T-cell (primary cell): ENCODE results near the gene STRA6. TPM values are rescaled to one million over a fixed set of nuclear protein-coding genes. Genes with fewer than 3 reads are reported as not detected.

Experiments
- ATAC-seq, 4 experiments: fragments of 200-7000 bp in 3 of 4; fragments of 150-1000 bp in 1 of 4; cut with Tn5 transposase; replicated peaks in 1 of 4; 1 replicate in 3 of 4; 2 replicates in 1 of 4; pipeline ENCODE4 v1.10.0; 2021; ENCODE audit warnings: moderate library complexity in 3 of 4, mild to moderate bottlenecking in 2 of 4, moderate number of reproducible peaks in 1 of 4
- CTCF ChIA-PET, 2 donors: fragments of 300-600 bp; sonication (Branson Sonifier 250); formaldehyde crosslinking; loops; one replicate each; lab custom pipeline; 2022; ENCODE audit warnings: antibody characterized with exemption in 2 of 2; lab: Charles Lee
- POLR2A ChIA-PET, 2 donors: fragments of 300-600 bp; sonication (Branson Sonifier 250); formaldehyde crosslinking; loops; one replicate each; lab custom pipeline; 2022; ENCODE audit warnings: antibody characterized with exemption in 2 of 2; lab: Charles Lee
- DNase-seq, 35 experiments: peaks; one replicate each; pipeline versions ENCODE4 v3.0.0 to v3.0.0-alpha.2; 2013 to 2023
- H3K27ac ChIP-seq: one replicate; pipeline ENCODE4 v1.5.1; 2013; ENCODE audit warnings: low read length
- H3K27me3 ChIP-seq, 2 experiments: replicated peaks in 1 of 2; 1 replicate in 1 of 2; 2 replicates in 1 of 2; pipeline versions ENCODE4 v1.6.1 to v1.7.0; 2013; ENCODE audit warnings: low read length in 1 of 2, mixed read lengths in 1 of 2; ENCODE audit not compliant: control insufficient read depth in 2 of 2, insufficient read depth in 2 of 2; ENCODE audit errors: extremely low read depth in 1 of 2
- H3K36me3 ChIP-seq, 2 donors: 1 replicate in 1 of 2; 2 replicates in 1 of 2; pipeline versions ENCODE4 v1.6.1 to v1.7.0; 2013; ENCODE audit warnings: low read length in 1 of 2; ENCODE audit not compliant: control insufficient read depth in 2 of 2, insufficient read depth in 1 of 2; ENCODE audit errors: extremely low read depth in 1 of 2
- H3K4me1 ChIP-seq, 2 experiments: 1 replicate in 1 of 2; 2 replicates in 1 of 2; pipeline versions ENCODE4 v1.6.1 to v1.7.0; 2013; ENCODE audit warnings: low read length in 2 of 2, mixed read lengths in 1 of 2; ENCODE audit not compliant: insufficient read depth in 2 of 2, control insufficient read depth in 1 of 2; ENCODE audit errors: extremely low read depth in 1 of 2
- H3K4me3 ChIP-seq, 2 donors: 1 replicate in 1 of 2; 2 replicates in 1 of 2; pipeline versions ENCODE4 v1.5.1 to v1.7.0; 2013; ENCODE audit warnings: mild to moderate bottlenecking in 2 of 2, low read length in 1 of 2, moderate library complexity in 1 of 2; ENCODE audit not compliant: control insufficient read depth in 1 of 2; ENCODE audit errors: extremely low read depth in 1 of 2
- H3K9me3 ChIP-seq: 2 replicates; pipeline ENCODE4 v1.7.0; 2013
- H3K27ac Mint-ChIP-seq, 2 donors: one replicate each; pipeline ENCODE4 v1.8.0; 2020 to 2021; ENCODE audit warnings: mild to moderate bottlenecking in 2 of 2, mixed read lengths in 2 of 2
- H3K27me3 Mint-ChIP-seq, 2 donors: one replicate each; pipeline ENCODE4 v1.8.0; 2021 to 2022; ENCODE audit warnings: mixed read lengths in 2 of 2
- H3K36me3 Mint-ChIP-seq: one replicate; pipeline ENCODE4 v1.8.0; 2021; ENCODE audit warnings: mixed read lengths
- H3K4me1 Mint-ChIP-seq, 3 donors: one replicate each; pipeline ENCODE4 v1.8.0; 2020 to 2022; ENCODE audit warnings: mixed read lengths in 3 of 3, mild to moderate bottlenecking in 1 of 3
- H3K4me3 Mint-ChIP-seq, 3 donors: one replicate each; pipeline ENCODE4 v1.8.0; 2020 to 2022; ENCODE audit warnings: mild to moderate bottlenecking in 3 of 3, mixed read lengths in 3 of 3, moderate library complexity in 3 of 3
- H3K9me3 Mint-ChIP-seq, 3 donors: one replicate each; pipeline ENCODE4 v1.8.0; 2020 to 2022; ENCODE audit warnings: mixed read lengths in 3 of 3
- WGBS: methylation state at CpG from one replicate; pipeline ENCODE4 v1.1.5; 2013; ENCODE audit warnings: missing lambda C conversion rate; ENCODE audit not compliant: insufficient coverage; 5-methylcytosine and 5-hydroxymethylcytosine counted together
- total RNA-seq, 35 experiments: library from RNA in 6 of 35; stranded (reverse) in 6 of 35; fragments of 120-200 nt in 1 of 35; gene quantifications; one replicate each; pipeline versions ENCODE4 v1.2.1 to v1.2.4 and lab custom pipeline; 2013 to 2026

Gene STRA6
- total RNA-seq, 5 donors from 2014 or later (not counting 1 experiment from before 2014, with no cell fraction given) = not detected

GRCh38 chr15:74214324-74215021 is 11.9 kb upstream of the STRA6 start:
- no peaks in the 10 kb centered on the region for H3K4me1 ChIP-seq
- no peak overlapping the region for H3K4me3 ChIP-seq
- WGBS = 83% methylated on average over 2 of the region's 6 CpGs
- no peaks in the 10 kb centered on the region for H3K36me3 ChIP-seq
- DNase-seq = no peak
- Mint-ChIP-seq H3K27me3 (peaks cover 3 to 18% of the 10 kb centered on the region in 2 donors), H3K9me3 (no peaks in the 10 kb centered on the region), H3K4me1 (no peaks in the 10 kb centered on the region), H3K4me3 (no peak overlapping the region), H3K27ac (no peak overlapping the region), H3K36me3 (no peaks in the 10 kb centered on the region)
- H3K27me3 ChIP-seq = peaks cover 0 to 30% of the 10 kb centered on the region in 2 experiments
- ATAC-seq = no peak
- ChIA-PET CTCF (no interaction called here), POLR2A (no interaction called here)
- H3K27ac ChIP-seq = no peak overlapping the region
- H3K9me3 ChIP-seq = no peaks in the 10 kb centered on the region

DNA sequence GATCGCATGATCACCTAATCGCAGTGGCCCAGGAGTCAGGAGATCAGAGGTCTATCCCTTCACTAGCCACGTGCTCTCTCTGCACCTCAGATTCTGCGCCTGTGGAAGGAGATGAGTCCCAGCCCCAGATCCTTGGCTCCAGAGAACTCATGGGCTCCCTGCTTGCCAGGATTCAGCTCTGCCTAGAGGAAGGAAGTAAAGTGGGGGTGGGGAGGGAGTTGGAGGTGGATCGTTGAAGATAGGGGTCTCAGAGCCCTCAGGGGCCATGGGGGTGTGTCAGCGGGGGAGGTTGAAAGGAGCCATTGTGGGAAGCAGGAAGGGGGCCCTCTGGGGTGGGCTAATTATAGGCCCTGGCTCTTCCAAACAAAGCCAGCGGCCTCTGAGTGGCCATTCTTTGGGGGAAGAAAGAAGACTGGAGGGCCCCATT is 11.3 kb upstream of the STRA6 start:
- Mint-ChIP-seq H3K4me1 (no peaks in the 10 kb centered on the region), H3K27me3 (peaks cover 0 to 20% of the 10 kb centered on the region in 2 donors), H3K9me3 (no peaks in the 10 kb centered on the region), H3K4me3 (no peak overlapping the region), H3K36me3 (no peaks in the 10 kb centered on the region), H3K27ac (no peak overlapping the region)
- ATAC-seq = no peak
- no peak overlapping the region for H3K4me3 ChIP-seq
- H3K9me3 ChIP-seq = no peaks in the 10 kb centered on the region
- H3K36me3 ChIP-seq = no peaks in the 10 kb centered on the region
- POLR2A ChIA-PET = no interaction called here
- 82% methylated on average over 2 of the region's 7 CpGs for WGBS
- no peaks in the 10 kb centered on the region for H3K4me1 ChIP-seq
- DNase-seq = no peak
- H3K27ac ChIP-seq = no peak overlapping the region
- CTCF ChIA-PET = no interaction called here
- H3K27me3 ChIP-seq = peaks cover 0 to 33% of the 10 kb centered on the region in 2 experiments

DNA sequence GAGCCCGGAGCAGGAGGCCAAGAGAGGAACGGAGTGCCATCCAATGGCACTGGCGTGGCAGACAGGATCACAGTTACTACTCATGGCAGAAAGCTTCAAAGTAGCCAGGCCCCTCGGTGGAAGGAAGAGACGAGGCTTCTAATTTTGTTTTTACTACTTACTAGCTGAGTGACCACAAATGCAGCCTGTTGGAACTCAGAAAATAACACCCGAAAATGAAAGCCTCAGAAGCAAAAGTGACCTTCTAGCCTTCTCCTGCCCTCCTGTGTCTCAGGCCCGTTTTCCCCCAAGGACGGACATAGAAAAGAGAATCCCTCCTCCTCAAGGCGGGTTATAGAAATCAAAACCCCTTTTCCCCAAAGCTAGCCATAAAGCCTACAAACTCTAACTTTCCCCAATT is 9.9 kb upstream of the STRA6 start:
- 79% methylated on average over 8 of the region's 9 CpGs for WGBS
- POLR2A ChIA-PET = no interaction called here

DNA sequence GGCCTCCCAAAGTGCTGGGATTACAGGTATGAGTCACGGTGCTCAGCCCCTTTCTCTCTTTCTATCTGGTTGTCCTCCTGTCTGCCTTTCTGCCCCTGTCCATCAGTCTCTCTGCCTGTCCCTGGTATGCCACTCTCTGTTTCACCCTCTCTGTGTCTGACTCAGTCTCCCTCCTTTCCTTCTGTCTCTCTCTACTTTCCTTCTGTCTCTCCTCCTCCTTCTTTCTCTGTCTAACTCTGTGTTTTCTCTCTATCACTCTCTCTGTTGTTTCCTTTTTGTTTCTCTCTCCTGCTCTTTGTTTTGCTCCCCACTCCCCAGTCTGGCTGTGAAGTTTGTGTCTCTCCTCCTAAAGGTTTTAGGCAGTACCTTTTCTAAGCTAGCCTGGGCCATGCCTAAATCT is 9.1 kb upstream of the STRA6 start:
- Histone ChIP-seq H3K9me3 (no peaks in the 10 kb centered on the region), H3K4me1 (no peaks in the 10 kb centered on the region), H3K4me3 (no peak overlapping the region), H3K27ac (no peak overlapping the region), H3K27me3 (peaks cover 0 to 44% of the 10 kb centered on the region in 2 experiments), H3K36me3 (no peaks in the 10 kb centered on the region)
- no peak for ATAC-seq
- Mint-ChIP-seq H3K36me3 (no peaks in the 10 kb centered on the region), H3K27me3 (peaks cover 6 to 32% of the 10 kb centered on the region in 2 donors), H3K27ac (no peak overlapping the region), H3K9me3 (no peaks in the 10 kb centered on the region), H3K4me1 (no peaks in the 10 kb centered on the region), H3K4me3 (no peak overlapping the region)
- 100% methylated on average over 1 of the region's 1 CpG for WGBS
- DNase-seq = no peak
- ChIA-PET POLR2A (no interaction called here), CTCF (no interaction called here)

More for the DNA sequence above, 9.9 kb upstream of the STRA6 start:
- CTCF ChIA-PET = no interaction called here
- Mint-ChIP-seq H3K4me1 (no peaks in the 10 kb centered on the region), H3K27me3 (peaks cover 6 to 28% of the 10 kb centered on the region in 2 donors), H3K4me3 (no peak overlapping the region), H3K36me3 (no peaks in the 10 kb centered on the region), H3K27ac (no peak overlapping the region), H3K9me3 (no peaks in the 10 kb centered on the region)
- Histone ChIP-seq H3K27me3 (peaks cover 0 to 39% of the 10 kb centered on the region in 2 experiments), H3K4me1 (no peaks in the 10 kb centered on the region), H3K4me3 (no peak overlapping the region), H3K27ac (no peak overlapping the region), H3K9me3 (no peaks in the 10 kb centered on the region), H3K36me3 (no peaks in the 10 kb centered on the region)
- ATAC-seq (no peak), DNase-seq (no peak)

DNA sequence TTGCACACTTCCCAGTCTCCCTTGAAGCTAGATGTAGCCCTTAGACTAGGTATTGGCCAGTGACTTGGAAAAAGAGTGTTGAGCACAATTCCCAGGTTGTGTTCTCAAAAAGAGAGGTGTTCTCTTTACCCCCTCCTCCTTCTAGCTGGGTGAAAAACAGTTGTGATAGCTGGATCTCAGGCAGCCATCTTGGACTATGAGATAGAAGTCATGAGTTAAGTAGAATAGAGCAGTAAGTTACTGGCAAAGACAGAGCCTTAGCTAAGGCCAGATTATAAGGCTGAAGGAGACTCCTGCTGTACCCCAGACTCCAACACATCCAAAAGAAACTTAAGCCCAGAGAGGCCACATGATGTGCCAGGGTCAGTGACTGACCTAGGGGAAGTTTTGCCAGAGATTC is 8.1 kb upstream of the STRA6 start:
- Histone ChIP-seq H3K9me3 (no peaks in the 10 kb centered on the region), H3K4me3 (no peak overlapping the region), H3K36me3 (no peaks in the 10 kb centered on the region), H3K4me1 (no peaks in the 10 kb centered on the region), H3K27me3 (peaks cover 0 to 46% of the 10 kb centered on the region in 2 experiments), H3K27ac (no peak overlapping the region)
- H3K4me3 Mint-ChIP-seq = no peak overlapping the region
- no peaks in the 10 kb centered on the region for H3K9me3 Mint-ChIP-seq
- CTCF ChIA-PET = interaction anchor here in 1 of 2 donors (0.7 kb wide), 1 partner anchor 593 kb away, joined by 3 read pairs; no protein-coding TSS in a partner anchor
- no peak overlapping the region for H3K27ac Mint-ChIP-seq
- DNase-seq (no peak), ATAC-seq (no peak)
- no peaks in the 10 kb centered on the region for H3K36me3 Mint-ChIP-seq
- POLR2A ChIA-PET = no interaction called here
- H3K4me1 Mint-ChIP-seq = no peaks in the 10 kb centered on the region
- H3K27me3 Mint-ChIP-seq = peaks cover 11 to 33% of the 10 kb centered on the region in 2 donors

GRCh38 chr15:74209997-74210671 is 7.5 kb upstream of the STRA6 start:
- ATAC-seq = no peak
- Mint-ChIP-seq H3K27ac (no peak overlapping the region), H3K4me1 (no peaks in the 10 kb centered on the region), H3K9me3 (no peaks in the 10 kb centered on the region), H3K27me3 (peaks cover 11 to 29% of the 10 kb centered on the region in 2 donors), H3K4me3 (no peak overlapping the region), H3K36me3 (no peaks in the 10 kb centered on the region)
- H3K27me3 ChIP-seq = peaks cover 0 to 49% of the 10 kb centered on the region in 2 experiments
- ChIA-PET CTCF (interaction anchor here in 1 of 2 donors (0.7 kb wide), 1 partner anchor 592 kb away, joined by 3 read pairs; no protein-coding TSS in a partner anchor), POLR2A (no interaction called here)
- H3K4me1 ChIP-seq = no peaks in the 10 kb centered on the region
- no peak for DNase-seq
- no peaks in the 10 kb centered on the region for H3K9me3 ChIP-seq
- H3K27ac ChIP-seq = no peak overlapping the region
- no CpG with 5 or more reads among the region's 4 CpGs for whole genome bisulfite sequencing
- no peaks in the 10 kb centered on the region for H3K36me3 ChIP-seq
- H3K4me3 ChIP-seq = no peak overlapping the region
